ENCODE data around the gene TPMT. TPM values are rescaled to one million over a fixed set of nuclear protein-coding genes. Genes with fewer than 3 reads are reported as not detected.

Gene TPMT
- total RNA-seq, 1 experiment from 2014 or later = 9.7 TPM

DNA sequence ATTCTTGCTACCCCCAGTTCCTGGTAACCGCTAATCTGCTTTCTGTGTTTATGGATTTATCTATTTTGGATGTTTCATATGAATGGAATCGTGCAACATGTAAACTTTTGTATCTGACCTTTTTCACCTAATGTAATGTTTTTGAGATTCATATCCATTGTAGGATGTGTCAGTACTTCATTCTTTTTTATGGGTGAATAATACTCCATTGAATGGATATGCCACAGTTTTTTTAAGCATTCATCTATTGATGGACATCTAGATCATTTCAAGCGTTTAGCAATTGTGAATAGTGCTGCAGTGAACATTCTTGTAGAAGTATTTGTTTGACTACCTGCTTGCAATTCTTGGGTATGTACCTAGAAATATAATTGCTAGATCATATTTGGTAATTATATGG lies 13.4 kb upstream of the TPMT start:
- ChIA-PET POLR2A (no interaction called here), CTCF (no interaction called here)
- no peaks in the 10 kb centered on the region for H3K9me3 ChIP-seq (ENCODE audit: control insufficient read depth, insufficient read depth, low read depth, low read length)
- TF ChIP-seq SIN3A (IDR thresholded peaks at IDR 0.05; ENCODE audit: borderline replicate concordance, insufficient read depth, low read depth, low read length) (no peak), POLR2AphosphoS5 (IDR thresholded peaks at IDR 0.05; ENCODE audit: low read depth, low read length) (no peak), TCF7L2 (IDR thresholded peaks at IDR 0.05; ENCODE audit: low read depth, low read length) (no peak)
- TF ChIP-seq, protein P1, sequence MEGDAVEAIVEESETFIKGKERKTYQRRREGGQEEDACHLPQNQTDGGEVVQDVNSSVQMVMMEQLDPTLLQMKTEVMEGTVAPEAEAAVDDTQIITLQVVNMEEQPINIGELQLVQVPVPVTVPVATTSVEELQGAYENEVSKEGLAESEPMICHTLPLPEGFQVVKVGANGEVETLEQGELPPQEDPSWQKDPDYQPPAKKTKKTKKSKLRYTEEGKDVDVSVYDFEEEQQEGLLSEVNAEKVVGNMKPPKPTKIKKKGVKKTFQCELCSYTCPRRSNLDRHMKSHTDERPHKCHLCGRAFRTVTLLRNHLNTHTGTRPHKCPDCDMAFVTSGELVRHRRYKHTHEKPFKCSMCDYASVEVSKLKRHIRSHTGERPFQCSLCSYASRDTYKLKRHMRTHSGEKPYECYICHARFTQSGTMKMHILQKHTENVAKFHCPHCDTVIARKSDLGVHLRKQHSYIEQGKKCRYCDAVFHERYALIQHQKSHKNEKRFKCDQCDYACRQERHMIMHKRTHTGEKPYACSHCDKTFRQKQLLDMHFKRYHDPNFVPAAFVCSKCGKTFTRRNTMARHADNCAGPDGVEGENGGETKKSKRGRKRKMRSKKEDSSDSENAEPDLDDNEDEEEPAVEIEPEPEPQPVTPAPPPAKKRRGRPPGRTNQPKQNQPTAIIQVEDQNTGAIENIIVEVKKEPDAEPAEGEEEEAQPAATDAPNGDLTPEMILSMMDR (IDR thresholded peaks at IDR 0.05) = no peak
- TF ChIP-seq, protein P2, sequence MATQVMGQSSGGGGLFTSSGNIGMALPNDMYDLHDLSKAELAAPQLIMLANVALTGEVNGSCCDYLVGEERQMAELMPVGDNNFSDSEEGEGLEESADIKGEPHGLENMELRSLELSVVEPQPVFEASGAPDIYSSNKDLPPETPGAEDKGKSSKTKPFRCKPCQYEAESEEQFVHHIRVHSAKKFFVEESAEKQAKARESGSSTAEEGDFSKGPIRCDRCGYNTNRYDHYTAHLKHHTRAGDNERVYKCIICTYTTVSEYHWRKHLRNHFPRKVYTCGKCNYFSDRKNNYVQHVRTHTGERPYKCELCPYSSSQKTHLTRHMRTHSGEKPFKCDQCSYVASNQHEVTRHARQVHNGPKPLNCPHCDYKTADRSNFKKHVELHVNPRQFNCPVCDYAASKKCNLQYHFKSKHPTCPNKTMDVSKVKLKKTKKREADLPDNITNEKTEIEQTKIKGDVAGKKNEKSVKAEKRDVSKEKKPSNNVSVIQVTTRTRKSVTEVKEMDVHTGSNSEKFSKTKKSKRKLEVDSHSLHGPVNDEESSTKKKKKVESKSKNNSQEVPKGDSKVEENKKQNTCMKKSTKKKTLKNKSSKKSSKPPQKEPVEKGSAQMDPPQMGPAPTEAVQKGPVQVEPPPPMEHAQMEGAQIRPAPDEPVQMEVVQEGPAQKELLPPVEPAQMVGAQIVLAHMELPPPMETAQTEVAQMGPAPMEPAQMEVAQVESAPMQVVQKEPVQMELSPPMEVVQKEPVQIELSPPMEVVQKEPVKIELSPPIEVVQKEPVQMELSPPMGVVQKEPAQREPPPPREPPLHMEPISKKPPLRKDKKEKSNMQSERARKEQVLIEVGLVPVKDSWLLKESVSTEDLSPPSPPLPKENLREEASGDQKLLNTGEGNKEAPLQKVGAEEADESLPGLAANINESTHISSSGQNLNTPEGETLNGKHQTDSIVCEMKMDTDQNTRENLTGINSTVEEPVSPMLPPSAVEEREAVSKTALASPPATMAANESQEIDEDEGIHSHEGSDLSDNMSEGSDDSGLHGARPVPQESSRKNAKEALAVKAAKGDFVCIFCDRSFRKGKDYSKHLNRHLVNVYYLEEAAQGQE (IDR thresholded peaks at IDR 0.05; ENCODE audit: insufficient read depth in 1 of 2, low read depth in 2 of 2, low read length in 1 of 2) = no peak
- DNase-seq (ENCODE audit: low read depth, low spot score) (no peak), ATAC-seq (no peak)
- H3K27ac ChIP-seq (ENCODE audit: low read length) = no peak overlapping the region
- no TSS peak for BruUV-seq (replicated peaks)
- no peak overlapping the region for H3K4me3 ChIP-seq (ENCODE audit: low read depth in 2 of 2, low read length in 2 of 2)
- intact Hi-C loops (cut with micrococcal nuclease; ENCODE audit: unreplicated experiment) = no loop called here
- no peaks in the 10 kb centered on the region for H3K4me1 ChIP-seq (ENCODE audit: control insufficient read depth, insufficient read depth, low read length)
- H3K36me3 ChIP-seq (ENCODE audit: control insufficient read depth, insufficient read depth, low read length) = no peaks in the 10 kb centered on the region; the same call in 1 of the 2 replicates
- in situ Hi-C loops (cut with HindIII; ENCODE audit: low pct_unique_long_range_greater_than_20kb, low sequenced_read_pairs) = no loop called here
- no peaks in the 10 kb centered on the region for H3K27me3 ChIP-seq (ENCODE audit: control insufficient read depth, insufficient read depth, low read length)

DNA sequence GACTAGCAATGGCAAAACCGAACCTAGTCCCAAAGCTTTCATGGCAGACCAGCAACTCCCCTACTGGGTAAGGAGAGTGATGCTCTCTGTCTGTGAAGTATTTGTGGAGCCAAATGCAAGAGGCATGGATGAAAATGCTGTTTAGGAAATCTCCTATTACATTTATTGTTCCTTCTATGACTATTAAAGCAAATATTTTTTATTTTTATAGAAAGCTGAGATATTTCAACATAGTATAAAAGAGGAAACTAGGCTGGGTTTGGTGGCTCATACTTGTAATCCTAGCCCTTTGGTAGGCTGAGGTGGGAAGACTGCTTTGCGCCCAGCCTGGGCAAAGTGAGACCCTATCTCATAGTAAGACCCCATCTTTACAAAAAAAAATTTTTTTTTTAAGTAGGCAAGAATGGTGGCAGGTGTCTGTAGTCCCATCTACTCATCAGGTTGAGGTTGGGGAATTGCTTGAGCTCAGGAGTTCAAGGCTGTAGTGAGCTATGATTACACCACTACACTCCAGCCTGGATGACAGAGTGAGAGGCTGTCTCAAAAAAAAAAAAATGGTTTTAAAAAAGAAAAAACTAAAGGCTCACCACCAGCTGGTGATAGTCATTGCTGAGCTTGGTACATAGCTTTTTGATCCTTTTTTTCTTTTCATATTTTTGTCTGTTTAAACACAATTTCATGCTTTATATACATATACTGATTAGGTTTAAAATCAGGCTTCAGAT lies 11.6 kb upstream of the TPMT start:
- Histone ChIP-seq H3K36me3 (ENCODE audit: control insufficient read depth, insufficient read depth, low read length) (no peaks in the 10 kb centered on the region), H3K4me1 (ENCODE audit: control insufficient read depth, insufficient read depth, low read length) (no peaks in the 10 kb centered on the region), H3K9me3 (ENCODE audit: control insufficient read depth, insufficient read depth, low read depth, low read length) (no peaks in the 10 kb centered on the region), H3K4me3 (ENCODE audit: low read depth in 2 of 2, low read length in 2 of 2) (no peak overlapping the region), H3K27me3 (ENCODE audit: control insufficient read depth, insufficient read depth, low read length) (no peaks in the 10 kb centered on the region), H3K27ac (ENCODE audit: low read length) (no peak overlapping the region)
- ChIA-PET CTCF (no interaction called here), POLR2A (no interaction called here)
- DNase-seq (ENCODE audit: low read depth, low spot score) (no peak), ATAC-seq (no peak)
- in situ Hi-C loops (cut with HindIII; ENCODE audit: low pct_unique_long_range_greater_than_20kb, low sequenced_read_pairs) = no loop called here
- no TSS peak for BruUV-seq (replicated peaks)
- intact Hi-C loops (cut with micrococcal nuclease; ENCODE audit: unreplicated experiment) = no loop called here
- TF ChIP-seq, protein P1 (IDR thresholded peaks at IDR 0.05) = no peak
- no peak for TF ChIP-seq TCF7L2 (IDR thresholded peaks at IDR 0.05; ENCODE audit: low read depth, low read length)
- TF ChIP-seq, protein P2 (IDR thresholded peaks at IDR 0.05; ENCODE audit: insufficient read depth in 1 of 2, low read depth in 2 of 2, low read length in 1 of 2) = no peak
- no peak for TF ChIP-seq SIN3A (IDR thresholded peaks at IDR 0.05; ENCODE audit: borderline replicate concordance, insufficient read depth, low read depth, low read length)
- TF ChIP-seq POLR2AphosphoS5 (IDR thresholded peaks at IDR 0.05; ENCODE audit: low read depth, low read length) = no peak

Measured in Panc1 (cell line).